IPS DF 4.7 (cell line): ENCODE data around the gene DTHD1.

ENCODE experiments used
- DNase-seq: peaks from one replicate; pipeline ENCODE4 v3.0.0-alpha.2; 2013; ENCODE audit warnings: low spot score; ENCODE audit errors: extremely low read depth

The DTHD1 gene

DNA sequence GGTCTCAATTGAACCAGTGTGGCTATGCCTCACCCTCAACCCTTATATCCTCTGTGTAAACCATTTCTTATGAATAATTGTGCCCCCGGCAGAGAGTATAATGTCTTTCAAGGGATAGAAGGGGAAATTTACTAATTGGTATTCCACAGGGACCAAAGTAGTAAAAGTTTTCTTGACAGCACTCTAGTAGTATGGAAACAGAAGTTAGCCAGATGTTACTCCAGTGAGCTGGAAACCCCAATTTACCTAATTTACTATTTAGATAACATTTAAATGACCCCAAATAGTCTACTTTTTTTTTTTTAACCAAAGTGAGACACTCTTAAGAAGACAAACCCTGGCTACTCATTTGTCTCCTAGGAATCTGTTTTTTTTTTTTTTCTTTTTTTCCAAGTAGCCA is 32.3 kb downstream of the DTHD1 start:
- DNase-seq, result no peak

DNA sequence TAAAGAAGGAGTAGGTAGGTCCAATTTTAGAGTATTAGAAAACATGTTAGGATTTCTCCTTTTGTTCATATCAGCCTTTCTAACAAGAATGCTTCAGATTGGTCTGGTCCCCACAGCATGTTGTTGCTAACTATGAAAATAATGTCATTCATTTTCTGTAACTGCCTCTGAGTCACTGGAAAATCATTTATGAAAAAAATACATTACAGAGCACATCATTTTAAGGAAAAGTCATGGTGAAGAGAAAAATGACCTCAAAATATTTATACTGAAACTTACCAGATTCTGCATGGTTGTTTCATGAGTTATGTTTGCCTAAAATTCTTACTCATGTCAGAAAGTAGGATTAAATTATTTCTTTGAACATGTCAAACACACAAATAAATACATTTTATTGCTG is 35.2 kb downstream of the DTHD1 start:
- no peak for DNase-seq

DNA sequence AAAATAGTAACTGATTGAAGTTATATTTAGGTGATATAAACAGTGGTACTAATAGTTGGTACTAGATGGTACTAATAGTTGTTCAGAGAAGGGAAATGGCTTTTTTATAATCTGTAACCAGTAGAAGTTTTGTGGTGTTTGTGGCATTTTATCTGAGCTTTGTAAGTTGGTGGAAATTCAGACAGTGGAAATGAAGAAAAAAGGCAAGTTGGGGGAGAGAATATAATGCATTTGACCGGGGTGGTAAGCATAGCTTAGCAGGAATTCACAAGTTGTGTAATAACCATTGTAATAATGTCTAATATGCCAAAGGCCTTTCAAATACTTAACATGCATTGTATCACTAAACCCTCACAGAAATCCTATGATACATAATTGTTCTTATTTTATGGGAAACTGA is 36.3 kb downstream of the DTHD1 start:
- DNase-seq, result no peak

DNA sequence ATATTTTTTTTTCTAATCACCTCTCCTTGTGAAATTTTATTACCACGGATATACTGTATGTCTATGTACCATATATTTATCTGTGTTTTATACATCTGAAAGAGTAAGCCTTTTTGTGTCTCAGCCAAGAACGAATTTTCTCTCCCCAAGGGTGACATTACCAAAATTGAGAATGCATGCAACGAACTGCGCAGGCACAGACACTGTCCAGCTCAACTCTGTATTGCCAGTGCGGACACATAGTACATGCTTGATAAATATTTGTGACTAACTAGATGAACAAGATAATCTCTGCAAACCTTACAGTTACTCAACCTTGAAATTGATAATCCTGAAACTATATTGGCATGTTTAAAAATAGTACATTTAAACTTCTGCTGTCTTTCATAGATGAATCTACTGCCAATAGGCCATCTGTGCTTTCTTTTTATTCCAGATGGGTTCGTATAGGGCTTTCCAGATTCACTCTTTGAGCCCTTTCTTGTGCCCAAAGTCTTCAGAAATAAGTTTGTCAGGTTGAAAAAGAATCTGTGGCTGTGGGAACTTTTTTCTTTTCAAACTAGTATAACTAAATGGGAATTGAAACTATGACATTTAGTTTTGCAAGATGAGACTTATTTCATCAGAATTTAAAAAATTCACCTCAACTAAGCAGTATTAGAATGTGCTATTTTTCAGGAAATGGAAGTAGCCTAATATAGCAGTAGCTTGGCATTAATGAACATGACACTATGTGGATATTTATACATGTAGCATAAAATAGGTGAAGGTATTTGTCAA is 38.9 kb downstream of the DTHD1 start:
- no peak for DNase-seq

DNA sequence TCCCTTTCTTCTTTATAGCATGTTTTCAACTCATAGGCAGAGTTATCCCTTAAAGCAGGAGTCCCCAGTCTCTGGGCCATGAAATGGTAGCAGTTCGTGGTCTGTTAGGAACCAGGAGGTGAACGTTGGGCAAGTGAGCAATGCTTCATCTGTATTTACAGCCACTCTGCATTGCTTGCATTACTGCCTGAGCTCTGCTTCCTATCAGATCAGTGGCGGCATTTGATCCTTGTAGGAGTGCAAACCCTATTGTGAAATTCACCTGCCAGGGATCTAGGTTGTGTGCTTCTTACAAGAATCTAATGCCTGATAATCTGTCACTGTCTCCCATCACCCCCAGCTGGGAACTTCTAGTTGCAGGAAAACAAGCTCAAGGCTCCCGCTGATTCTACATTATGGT is 39.8 kb downstream of the DTHD1 start:
- no peak for DNase-seq

DNA sequence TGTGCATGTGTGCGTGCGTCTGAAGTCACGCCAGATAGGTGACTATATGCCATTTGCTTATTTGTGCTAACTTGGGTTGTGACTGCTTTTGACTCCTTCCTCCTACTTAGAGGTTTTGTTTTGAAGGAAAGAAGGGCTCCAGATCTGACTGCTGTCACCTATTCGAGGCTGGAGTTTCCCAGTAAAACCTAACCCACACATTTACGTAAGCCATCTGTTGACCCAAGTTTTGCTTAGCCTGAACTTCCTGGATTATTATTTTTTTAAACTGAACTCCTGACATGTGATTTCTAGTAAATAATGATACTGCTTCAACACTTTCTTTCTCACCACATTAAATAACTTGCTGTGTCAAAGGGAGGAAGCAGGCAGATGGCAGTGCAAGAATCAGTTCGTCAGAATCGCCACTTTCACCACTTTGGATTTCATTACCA is 41.5 kb downstream of the DTHD1 start:
- no peak for DNase-seq

DNA sequence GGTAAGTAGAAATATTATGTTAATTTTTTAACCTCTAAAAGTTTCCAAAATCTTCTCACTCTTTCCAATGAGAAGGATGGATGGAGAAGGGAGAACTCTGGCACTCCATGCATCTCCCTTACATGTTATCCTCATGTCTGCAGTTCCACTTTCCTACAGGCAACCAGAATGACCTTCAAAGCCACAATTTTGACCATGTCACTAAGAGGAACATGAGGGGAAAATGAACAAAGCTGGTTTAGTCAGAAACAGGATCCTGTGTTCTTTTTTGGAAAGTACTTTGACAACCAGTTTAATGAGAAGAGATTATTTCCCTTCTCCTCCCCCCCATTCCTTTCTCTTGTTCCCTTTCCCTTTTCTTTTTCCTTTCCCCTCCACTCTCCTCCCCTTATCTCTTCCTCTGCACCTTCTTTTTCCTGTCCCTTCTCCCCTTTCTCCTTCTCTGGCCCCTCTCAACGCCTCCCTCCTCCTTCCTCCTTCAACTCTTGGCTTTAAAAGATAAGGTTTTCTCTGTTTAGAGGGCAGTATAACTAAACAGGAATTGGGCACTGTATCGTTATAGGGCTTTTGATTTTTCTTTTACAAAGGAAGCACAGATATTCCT is 42.5 kb downstream of the DTHD1 start:
- no peak for DNase-seq

- no peak for DNase-seq
Measured at GRCh38 chr4:36324808-36325207, 43.4 kb downstream of the DTHD1 start.

GRCh38 chr4:36325499-36325898 is 44.1 kb downstream of the DTHD1 start:
- no peak for DNase-seq

GRCh38 chr4:36325926-36326325 is 44.5 kb downstream of the DTHD1 start:
- DNase-seq, result no peak

DNA sequence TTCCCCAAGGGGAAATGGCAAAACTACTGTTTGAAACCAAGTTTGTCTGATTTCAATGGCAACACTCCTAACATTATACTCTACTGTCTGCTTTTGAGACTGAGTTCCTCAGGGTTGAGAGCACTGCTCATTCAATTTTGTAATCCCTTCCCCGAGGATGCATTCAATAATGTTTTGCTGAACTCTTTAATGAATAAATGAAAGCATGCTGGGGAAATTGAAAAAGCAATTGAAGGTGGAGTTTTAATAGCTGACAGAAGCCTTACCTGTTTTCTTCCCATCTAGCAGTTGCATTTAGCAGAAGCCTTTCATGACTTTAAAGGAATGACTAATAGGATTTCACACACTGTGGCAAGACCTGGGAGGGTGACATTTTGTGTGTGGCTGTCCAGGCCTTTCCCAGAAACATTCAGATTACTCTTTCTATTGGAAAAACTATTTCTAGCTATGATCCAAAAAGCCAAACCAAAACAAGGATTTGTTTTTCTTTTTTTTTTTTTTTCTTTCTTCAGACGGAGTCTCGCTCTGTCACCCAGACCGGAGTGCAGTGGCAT is 45.1 kb downstream of the DTHD1 start:
- no peak for DNase-seq

GRCh38 chr4:36327400-36327799 is 46.0 kb downstream of the DTHD1 start:
- DNase-seq, result no peak

GRCh38 chr4:36328130-36328529 is 46.7 kb downstream of the DTHD1 start:
- no peak for DNase-seq

DNA sequence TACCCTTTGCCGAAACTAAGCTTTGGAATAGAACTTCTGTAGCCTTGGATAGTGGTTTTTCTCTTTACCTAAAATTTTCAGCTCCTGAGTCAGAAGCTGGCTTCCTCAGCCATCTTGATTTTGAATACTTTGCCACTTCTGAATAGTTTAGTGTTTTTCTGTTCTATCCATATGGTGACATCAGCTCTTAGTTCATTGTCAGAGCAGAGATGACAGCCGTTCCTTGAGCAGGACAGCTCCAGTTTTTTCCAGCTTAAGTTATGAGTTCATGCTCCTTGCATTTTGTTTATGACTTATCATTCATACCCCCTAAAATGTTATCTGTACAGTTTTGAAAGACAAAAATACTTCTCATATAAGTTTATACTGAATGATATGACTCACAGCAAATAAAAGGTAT is 47.8 kb downstream of the DTHD1 start:
- DNase-seq, result no peak

DNA sequence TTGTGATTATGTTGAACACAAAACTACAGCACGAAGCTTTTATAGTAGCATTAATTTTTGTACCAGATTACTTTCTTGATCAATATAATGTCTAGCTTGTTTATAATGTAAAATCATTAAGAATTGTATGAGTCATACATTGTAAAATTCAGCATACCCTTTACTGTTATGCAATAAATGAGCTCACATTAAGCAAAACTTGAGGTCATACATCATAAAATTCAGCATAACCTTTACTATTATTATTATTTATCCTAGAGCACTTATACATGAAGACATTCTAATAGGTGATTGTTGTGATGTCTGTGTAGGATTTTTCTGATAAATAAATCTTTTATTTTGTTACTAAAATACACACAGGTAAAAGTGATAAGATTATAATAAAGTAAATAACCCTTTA is 49.4 kb downstream of the DTHD1 start:
- DNase-seq, result no peak

DNA sequence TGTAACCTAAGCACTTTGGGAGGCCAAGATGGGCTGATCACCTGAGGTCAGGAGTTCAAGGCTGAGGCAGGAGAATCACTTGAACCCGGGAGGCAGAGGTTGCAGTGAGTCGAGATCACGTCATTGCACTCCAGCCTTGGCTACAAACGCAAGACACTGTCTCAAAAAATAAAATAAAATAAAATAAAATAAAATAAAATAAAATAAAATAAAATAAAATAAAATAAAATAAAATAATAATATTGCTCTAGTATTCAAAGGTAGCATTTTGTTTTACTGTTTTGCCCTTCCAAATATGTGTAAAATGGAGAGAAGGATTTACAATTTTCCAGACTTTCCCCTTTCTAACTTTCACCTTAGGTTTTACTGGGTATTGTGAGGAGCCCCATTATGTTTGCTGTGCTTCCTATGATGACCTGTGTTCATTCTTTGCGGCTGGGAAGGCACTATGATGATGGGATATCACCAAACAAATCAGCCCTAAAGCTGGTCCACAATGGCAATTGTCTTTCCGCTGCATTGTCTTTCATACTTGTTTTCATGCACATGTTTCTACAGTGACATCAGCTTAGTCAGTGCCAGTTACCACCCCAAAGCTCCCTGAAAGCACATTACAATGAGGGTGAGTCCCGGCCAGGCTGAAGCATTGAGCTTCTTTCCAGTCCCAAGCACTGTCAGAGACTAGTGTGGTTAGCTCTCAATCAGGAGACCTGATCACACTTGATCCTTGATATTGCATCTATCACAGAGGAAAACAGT is 50.8 kb downstream of the DTHD1 start:
- no peak for DNase-seq

GRCh38 chr4:36332782-36333131 is 51.3 kb downstream of the DTHD1 start:
- no peak for DNase-seq

GRCh38 chr4:36333303-36333877 is 52.0 kb downstream of the DTHD1 start:
- no peak for DNase-seq

GRCh38 chr4:36337665-36338185 is 56.3 kb downstream of the DTHD1 start:
- DNase-seq, result no peak

DNA sequence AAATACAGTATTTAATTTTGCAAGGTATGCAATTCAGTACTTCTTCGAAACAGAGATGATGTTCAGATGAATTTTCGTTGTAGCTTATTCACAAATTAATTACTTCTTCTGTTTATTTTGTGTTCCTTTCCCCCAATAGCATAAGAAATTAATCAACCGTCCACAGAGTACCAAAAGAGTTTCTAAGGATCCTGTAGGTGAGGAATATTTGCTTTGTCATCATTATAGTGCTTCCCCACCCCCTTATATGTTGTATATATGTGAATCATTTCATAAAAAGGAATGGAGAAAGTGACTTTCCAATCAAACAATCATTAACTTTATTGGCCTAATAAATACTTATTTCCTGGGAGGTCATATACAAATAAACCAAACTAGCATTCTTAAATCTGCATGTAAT is 57.6 kb downstream of the DTHD1 start:
- DNase-seq, result no peak

GRCh38 chr4:36341936-36342335 is 60.5 kb downstream of the DTHD1 start:
- no peak for DNase-seq
